HG03135 (cell line): ENCODE results near the gene CARNS1.
"Not testable (repeated sequence)": the region's sequence is repeated elsewhere in the genome, so short reads cannot be mapped to it uniquely, and the experiment has no call there.

Experiments
- ATAC-seq: cut with Tn5 transposase; IDR thresholded peaks from one replicate; pipeline ENCODE4 v1.9.1; 2021; ENCODE audit warnings: mild to moderate bottlenecking, moderate library complexity; ENCODE audit not compliant: unreplicated experiment

Gene CARNS1

GRCh38 chr11:67396587-67397389 is 18.7 kb upstream of the CARNS1 start:
- no peak for ATAC-seq

DNA sequence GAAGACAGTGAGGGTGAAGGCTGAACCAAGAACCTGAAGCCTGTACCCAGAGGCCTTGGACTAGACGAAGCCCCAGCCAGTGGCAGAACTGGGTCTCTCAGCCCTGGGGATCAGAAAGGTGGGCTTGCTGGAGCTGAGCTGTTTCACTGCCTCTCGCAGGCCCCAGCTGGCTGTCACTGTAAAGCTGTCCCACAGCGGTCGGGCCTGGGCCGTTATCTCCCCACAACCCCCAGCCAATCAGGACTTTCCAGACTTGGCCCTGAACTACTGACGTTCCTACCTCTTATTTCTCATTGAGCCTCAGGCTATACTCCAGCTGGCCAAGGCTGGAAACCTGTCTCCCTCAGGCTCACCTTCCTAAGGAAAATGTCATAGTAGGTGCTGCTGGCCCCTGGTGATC is 17.9 kb upstream of the CARNS1 start:
- no peak for ATAC-seq

DNA sequence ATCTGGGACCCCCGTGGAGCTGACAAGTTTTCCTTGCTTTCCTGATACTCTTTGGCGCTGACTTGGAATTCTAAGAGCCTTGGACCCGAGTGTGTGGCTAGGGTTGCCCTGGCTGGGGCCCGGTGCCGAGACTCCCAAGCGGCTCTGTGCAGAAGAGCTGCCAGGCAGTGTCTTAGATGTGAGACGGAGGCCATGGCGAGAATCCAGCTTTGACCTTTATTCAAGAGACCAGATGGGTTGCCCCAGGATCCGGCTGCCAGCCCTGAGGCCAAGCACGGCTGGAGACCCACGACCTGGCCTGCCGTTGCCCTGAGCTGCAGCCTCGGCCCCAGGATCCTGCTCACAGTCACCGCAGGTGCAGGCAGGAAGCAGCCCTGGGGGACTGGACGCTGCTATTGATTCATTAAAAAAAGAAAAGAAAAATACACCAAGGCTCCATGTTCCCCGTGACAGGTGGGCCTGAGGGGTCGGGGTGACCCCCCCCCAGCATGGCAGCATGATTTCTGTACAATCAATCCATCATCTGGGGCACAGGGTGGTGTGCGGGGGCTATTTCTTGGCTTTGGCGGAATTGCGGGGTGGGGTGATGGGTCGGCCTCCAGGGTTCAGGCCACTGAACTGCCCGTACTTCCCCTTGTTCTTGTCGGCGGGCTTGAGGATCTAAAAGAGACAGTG is 17.4 kb upstream of the CARNS1 start:
- ATAC-seq, result no peak

- no peak for ATAC-seq
Measured at GRCh38 chr11:67398661-67399563, 16.6 kb upstream of the CARNS1 start.

DNA sequence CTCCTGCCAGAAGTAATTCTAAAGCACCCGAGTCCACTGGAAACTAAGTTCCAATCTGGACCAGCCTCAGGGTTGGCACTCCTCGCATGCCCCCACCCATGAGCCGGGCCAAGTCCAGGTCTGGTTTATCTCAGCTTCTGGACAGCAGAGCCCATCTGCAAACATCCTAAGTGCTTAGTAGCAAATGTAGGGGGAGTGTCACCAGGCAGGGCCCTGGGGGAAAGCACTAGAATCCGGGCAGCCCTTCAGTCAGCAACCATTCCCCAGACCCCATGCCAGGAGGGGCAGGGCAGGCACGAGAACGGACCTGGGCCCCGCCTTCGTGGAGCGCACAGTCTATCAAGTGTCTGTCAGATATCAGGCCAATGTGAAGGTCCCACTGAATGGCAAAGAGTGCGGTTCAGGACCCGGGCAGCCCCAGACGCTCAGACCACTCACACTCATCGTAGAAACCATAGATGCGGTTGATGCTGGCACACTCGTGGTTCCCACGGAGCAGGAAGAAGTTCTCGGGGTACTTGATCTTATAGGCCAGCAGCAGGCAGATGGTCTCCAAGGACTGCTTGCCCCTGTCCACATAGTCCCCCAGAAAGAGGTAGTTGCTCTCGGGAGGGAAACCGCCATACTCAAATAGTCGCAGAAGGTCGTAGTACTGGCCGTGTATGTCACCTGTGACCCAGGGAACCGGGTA is 15.1 kb upstream of the CARNS1 start:
- ATAC-seq, result no peak

GRCh38 chr11:67400942-67401494 is 14.5 kb upstream of the CARNS1 start:
- peak; percentile 10 for ATAC-seq

DNA sequence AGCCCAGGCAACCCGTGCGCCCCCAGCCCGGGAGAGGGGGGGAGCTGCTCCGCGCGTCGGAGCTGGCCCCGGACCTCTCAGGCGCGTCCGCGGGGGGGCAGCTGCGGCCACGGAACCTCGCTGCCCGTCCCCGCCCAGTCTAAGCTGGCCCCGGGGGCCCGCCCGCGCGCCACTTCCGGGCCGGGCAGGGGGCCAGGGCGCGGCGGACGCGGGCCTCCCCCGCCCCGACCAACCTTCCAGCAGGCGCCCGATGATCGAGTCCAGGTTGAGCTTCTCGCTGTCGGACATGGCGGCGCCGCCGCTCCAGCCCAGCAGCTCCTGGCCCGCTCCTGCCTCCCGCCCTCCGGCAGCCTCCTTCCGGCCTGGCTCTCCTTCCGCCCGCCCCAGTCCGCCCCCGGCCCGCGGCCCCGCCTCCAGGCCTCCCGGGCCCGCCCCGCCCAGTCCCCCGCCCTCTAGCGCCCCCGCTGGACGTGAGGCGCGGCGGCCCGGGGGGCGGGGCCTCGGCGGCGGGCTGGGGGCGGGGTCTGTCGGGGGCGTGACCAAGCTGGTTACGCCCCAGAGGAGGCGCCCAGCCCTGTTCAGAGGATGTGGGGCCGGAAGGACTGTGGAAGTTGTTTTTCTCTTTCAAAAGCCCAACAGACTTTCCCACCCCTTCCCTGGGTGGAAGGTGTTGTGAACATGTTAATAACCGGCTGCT is 13.8 kb upstream of the CARNS1 start, which contains the start of gene PPP1CA:
Gene PPP1CA, minus strand, starts transcription at position 364 of the 697 bp plus-strand sequence. Its CDS starts 76 bp downstream, at position 288.
- peak; percentile 61 for ATAC-seq

- not testable (repeated sequence) for ATAC-seq
Measured at GRCh38 chr11:67402192-67402839, 13.2 kb upstream of the CARNS1 start.

GRCh38 chr11:67403085-67403484 is 12.4 kb upstream of the CARNS1 start:
- not testable (repeated sequence) for ATAC-seq

DNA sequence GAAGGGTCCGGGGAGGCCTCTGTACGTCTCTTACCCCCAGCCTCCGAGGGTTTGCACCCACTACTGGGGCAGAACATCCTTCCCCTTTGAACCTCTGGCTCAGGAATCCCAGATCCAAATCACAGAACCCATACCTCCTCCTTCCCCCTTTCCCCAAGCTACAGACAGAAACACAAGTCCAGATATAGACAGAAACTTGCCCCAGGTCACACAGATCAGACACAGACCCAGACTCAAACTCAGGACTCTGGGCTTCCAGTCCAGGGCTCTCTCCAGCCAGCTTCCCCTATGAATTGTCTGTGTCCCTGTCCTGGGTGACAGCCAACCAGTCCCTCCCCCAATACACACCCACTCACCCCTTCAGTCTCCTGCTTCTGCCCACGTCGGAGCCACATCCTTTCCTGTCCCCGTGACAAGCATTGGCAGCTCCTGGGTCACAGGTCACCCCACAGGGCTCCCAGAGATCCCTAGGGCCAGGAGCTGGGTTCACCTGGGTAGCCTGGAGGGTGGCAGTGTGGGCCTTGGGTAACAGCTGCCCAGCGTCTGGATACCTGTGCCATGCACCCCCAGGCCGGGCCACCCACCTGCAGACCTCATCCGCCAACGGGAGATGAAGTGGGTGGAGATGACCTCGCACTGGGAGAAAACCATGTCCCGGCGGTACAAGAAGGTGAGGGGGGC is 10.8 kb upstream of the CARNS1 start:
- no peak for ATAC-seq

DNA sequence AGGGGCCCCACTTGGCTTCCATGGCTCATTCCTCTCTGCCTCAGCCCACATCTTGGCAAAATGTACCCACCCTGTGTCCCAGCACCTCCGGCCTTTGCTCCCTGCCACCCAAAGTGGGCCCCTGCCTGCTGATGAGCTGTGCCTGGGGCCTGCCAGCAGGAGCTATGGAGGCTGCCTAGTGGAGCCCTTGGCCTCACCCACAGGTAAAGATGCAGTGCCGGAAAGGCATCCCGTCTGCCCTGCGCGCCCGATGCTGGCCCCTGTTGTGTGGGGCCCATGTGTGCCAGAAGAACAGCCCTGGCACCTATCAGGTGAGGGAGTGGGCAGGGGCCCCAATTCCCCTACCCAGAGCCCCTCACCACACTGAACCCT is 10.3 kb upstream of the CARNS1 start:
- no peak for ATAC-seq

DNA sequence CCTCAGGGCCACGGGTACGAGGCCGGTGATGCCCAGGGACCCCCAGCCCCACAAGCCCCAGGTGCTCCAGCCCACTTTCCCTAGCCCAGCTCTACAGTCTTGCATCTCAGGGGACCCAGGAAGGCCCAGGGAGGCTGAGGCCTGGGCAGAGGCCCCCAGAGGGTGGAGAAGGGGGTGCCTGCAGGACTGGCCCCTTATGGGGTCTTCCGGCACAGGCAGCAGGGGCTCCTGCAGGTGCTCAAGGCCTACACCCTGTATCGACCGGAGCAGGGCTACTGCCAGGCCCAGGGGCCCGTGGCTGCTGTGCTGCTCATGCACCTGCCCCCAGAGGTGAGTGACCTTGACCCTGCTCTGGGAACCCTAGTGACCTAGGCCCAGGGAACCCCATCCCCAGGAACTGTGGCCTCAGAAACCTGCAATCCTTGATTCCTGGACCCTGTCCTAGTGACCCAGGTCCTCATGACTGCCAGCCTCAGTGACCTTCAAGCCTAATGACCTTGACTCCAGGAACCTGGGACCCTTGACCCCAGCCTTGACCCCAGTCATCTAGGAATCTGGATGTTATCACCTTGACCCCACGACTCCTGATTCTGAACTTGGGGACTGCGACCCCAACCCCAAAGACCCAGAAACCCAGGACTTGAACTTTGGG is 9.7 kb upstream of the CARNS1 start:
- ATAC-seq, result no peak

DNA sequence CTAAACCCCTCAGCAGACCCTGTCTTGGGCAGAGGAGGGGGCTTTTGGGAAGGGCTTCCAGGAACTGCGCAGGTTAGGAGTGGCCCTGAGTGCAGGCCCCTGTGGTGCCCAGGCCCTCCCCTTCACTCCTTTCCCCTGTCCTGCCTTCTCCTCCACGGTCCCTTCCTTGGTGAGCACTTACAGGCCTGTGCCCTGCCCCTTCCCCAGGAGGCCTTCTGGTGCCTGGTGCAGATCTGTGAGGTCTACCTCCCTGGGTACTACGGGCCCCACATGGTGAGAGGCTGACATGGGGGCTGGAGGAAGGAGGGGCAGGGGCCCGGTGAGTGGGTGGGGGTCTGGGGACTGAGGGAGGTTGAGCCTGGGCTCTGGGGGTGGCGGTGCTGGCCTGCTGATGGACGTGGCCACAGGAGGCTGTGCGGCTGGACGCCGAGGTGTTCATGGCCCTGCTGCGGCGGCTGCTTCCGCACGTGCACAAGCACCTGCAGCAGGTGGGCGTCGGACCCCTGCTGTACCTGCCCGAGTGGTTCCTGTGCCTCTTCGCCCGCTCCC is 9.0 kb upstream of the CARNS1 start:
- no peak for ATAC-seq

GRCh38 chr11:67406969-67407687 is 8.3 kb upstream of the CARNS1 start:
- no peak for ATAC-seq

- no peak for ATAC-seq
Measured at GRCh38 chr11:67407688-67408163, 7.8 kb upstream of the CARNS1 start.

GRCh38 chr11:67408437-67409200 is 6.9 kb upstream of the CARNS1 start:
- no peak for ATAC-seq
